ENCODE measurements around the gene RAB37.

GRCh38 chr17:74761419-74761818 is 24.4 kb downstream of the RAB37 start:
- TF ChIP-seq CTCF (conservative IDR thresholded peaks at IDR 0.05) (no peak), ZFX (IDR thresholded peaks at IDR 0.05) (no peak)

All from C4-2B (cell line).